Measurements from ENCODE around the gene RUNX1. TPM values are rescaled to one million over a fixed set of nuclear protein-coding genes. Genes with fewer than 3 reads are reported as not detected.

Gene RUNX1
- total and polyA plus RNA-seq, 4 experiments from 2014 or later = 6.0 to 96.3 (median 56.4) TPM

DNA sequence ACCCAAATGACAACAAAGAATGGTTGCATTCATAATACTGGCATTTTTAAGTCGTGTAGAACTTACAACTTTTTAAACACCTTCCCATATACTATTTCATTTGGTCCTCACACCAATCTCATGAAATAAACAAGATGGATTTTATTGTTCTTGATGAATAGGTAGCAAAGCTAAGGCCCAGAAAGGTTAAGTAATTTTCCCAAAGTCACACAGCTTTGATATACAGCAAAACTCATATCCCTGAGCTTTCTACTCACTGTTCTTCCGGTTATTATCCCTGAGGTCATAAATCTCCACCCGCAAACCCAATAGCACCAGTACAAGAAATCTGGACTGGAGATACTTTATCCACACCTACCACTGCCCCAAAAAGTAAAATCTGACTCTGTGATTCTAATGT, 186.2 kb downstream of the RUNX1 start:
- H3K27me3 Mint-ChIP-seq = no peaks in the 10 kb centered on the region
- H3K4me3 Mint-ChIP-seq = peak overlapping the region in 1 of 8 donors; percentile 28
- peaks cover 25 to 55% (median 43%) of the 10 kb centered on the region in 4 donors for H3K4me1 Mint-ChIP-seq
- H3K9me3 ChIP-seq (ENCODE audit: control insufficient read depth in 1 of 2, low read length in 2 of 2) = no peaks in the 10 kb centered on the region
- intact Hi-C loops (cut with micrococcal nuclease) = no loop called here
- ChIA-PET POLR2A (ENCODE audit: partially characterized antibody) (interaction anchor here (1.8 kb wide), 1 partner anchor 55 kb away, joined by 3 read pairs; no protein-coding TSS in a partner anchor), CTCF (ENCODE audit: partially characterized antibody) (interaction anchor here (1.1 to 1.5 kb wide), 2 partner anchors 23 to 538 kb away, joined by 3 to 5 read pairs; no protein-coding TSS in a partner anchor)
- H3K9me3 Mint-ChIP-seq = peaks cover 0 to 3% (median 0%) of the 10 kb centered on the region in 8 donors
- H3K27ac ChIP-seq (ENCODE audit: low read depth, low read length) = no peak overlapping the region
- no peaks in the 10 kb centered on the region for H3K27me3 ChIP-seq (ENCODE audit: insufficient read depth, low read length)
- DNase-seq = no peak
- H3K36me3 ChIP-seq (ENCODE audit: insufficient read depth, low read length) = peaks cover 71% of the 10 kb centered on the region
- peaks cover 15% of the 10 kb centered on the region for H3K4me1 ChIP-seq (ENCODE audit: insufficient read depth, low read length)
- H3K27ac Mint-ChIP-seq = peak overlapping the region in 2 of 7 donors; percentile 24 to 56
- no peak overlapping the region for H3K4me3 ChIP-seq (ENCODE audit: low read length in 2 of 2)
- peaks cover 69 to 92% of the 10 kb centered on the region in 2 donors for H3K36me3 Mint-ChIP-seq

DNA sequence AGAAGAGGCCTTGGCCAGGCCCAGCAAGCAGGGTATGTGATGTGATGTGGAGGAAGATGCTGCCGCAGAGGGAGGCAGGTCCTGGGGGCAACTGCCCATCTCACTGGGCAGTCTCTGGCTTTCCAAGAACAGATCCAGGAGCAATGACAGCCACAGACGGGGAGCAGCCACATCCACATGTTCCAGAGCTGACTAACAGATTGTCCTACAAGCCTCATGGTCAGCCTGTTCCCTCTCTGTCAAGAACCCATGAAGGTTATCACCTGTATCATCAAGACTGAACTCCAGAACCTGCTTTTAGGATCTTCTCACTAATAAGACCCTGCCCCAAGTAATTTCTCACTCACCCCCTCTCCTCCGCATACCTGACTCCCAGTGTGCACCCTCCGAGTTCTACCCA, 187.8 kb downstream of the RUNX1 start:
- Mint-ChIP-seq H3K9me3 (peaks cover 0 to 3% (median 0%) of the 10 kb centered on the region in 8 donors), H3K36me3 (peaks cover 83 to 94% of the 10 kb centered on the region in 2 donors), H3K4me1 (peaks cover 12 to 44% (median 31%) of the 10 kb centered on the region in 4 donors), H3K27ac (peak overlapping the region in 4 of 7 donors; percentile 34 to 86 (median 55)), H3K4me3 (peak overlapping the region in 1 of 8 donors; percentile 31), H3K27me3 (no peaks in the 10 kb centered on the region)
- peaks cover 84% of the 10 kb centered on the region for H3K36me3 ChIP-seq (ENCODE audit: insufficient read depth, low read length)
- no peak for DNase-seq
- CTCF ChIA-PET (ENCODE audit: partially characterized antibody) = no interaction called here
- no peak overlapping the region for H3K4me3 ChIP-seq (ENCODE audit: low read length in 2 of 2)
- intact Hi-C loops (cut with micrococcal nuclease) = no loop called here
- H3K27ac ChIP-seq (ENCODE audit: low read depth, low read length) = no peak overlapping the region
- POLR2A ChIA-PET (ENCODE audit: partially characterized antibody) = no interaction called here
- no peaks in the 10 kb centered on the region for H3K27me3 ChIP-seq (ENCODE audit: insufficient read depth, low read length)
- peaks cover 8% of the 10 kb centered on the region for H3K4me1 ChIP-seq (ENCODE audit: insufficient read depth, low read length)
- H3K9me3 ChIP-seq (ENCODE audit: control insufficient read depth in 1 of 2, low read length in 2 of 2) = no peaks in the 10 kb centered on the region

DNA sequence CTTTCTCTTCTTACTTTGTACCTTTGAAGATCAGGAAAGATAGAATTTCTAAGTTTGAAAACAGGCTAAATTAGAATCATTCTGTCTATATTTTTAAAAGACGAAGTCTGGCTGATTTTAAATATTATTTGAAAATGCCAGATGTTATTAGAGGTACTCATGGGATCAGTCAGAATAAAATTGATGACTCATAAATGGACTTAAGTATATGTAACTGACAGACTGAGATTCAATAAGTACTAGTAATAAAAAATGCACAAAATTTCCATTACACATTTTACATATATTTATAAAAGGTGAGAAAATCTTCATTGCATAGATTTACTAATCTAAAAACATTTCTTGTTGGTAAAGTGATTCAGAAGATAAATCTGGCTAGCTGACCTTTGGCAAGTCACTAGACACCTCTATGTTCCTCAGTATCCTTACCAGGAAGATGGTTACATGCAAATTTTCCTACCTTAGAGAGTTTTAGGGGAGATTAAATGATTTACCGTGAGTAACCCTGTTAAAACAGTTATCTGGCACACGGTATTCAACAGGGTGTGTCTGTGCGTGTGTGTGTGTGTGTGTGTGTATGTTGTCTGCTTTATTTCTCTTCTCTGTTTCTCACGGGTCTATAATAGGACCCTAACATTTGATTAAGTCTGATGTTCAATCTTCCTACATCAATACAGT, 189.0 kb downstream of the RUNX1 start:
- Mint-ChIP-seq H3K4me3 (no peak overlapping the region), H3K9me3 (peaks cover 0 to 3% (median 0%) of the 10 kb centered on the region in 8 donors), H3K36me3 (peaks cover 81 to 89% of the 10 kb centered on the region in 2 donors), H3K27me3 (no peaks in the 10 kb centered on the region), H3K4me1 (peaks cover 6 to 33% (median 21%) of the 10 kb centered on the region in 4 donors), H3K27ac (peak overlapping the region in 3 of 7 donors; percentile 3 to 59 (median 51))
- no peak overlapping the region for H3K4me3 ChIP-seq (ENCODE audit: low read length in 2 of 2)
- ChIA-PET POLR2A (ENCODE audit: partially characterized antibody) (no interaction called here), CTCF (ENCODE audit: partially characterized antibody) (no interaction called here)
- H3K27ac ChIP-seq (ENCODE audit: low read depth, low read length) = no peak overlapping the region
- H3K4me1 ChIP-seq (ENCODE audit: insufficient read depth, low read length) = no peaks in the 10 kb centered on the region
- peaks cover 78% of the 10 kb centered on the region for H3K36me3 ChIP-seq (ENCODE audit: insufficient read depth, low read length)
- H3K9me3 ChIP-seq (ENCODE audit: control insufficient read depth in 1 of 2, low read length in 2 of 2) = no peaks in the 10 kb centered on the region
- intact Hi-C loops (cut with micrococcal nuclease) = no loop called here
- DNase-seq = no peak
- no peaks in the 10 kb centered on the region for H3K27me3 ChIP-seq (ENCODE audit: insufficient read depth, low read length)

DNA sequence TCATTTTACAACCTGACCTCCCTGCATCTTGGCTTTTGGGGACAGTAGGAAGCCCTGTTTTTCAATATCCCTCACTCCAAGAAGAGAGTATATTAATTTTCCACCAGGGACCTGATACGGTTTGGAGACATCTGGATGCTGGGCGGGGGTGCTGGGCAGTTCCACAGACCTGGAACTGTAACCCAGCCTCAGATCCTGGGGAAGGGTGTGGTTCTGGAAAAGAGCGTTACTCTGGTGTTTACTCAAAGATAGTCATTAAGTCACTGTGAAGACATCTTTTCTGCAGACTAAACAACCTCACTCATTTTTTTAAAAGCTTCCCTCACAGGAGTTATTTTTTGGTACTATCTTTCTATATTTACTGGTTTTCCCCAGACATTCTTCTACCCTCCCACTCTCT, 190.5 kb downstream of the RUNX1 start:
- Histone ChIP-seq H3K27me3 (ENCODE audit: insufficient read depth, low read length) (no peaks in the 10 kb centered on the region), H3K9me3 (ENCODE audit: control insufficient read depth in 1 of 2, low read length in 2 of 2) (no peaks in the 10 kb centered on the region), H3K27ac (ENCODE audit: low read depth, low read length) (no peak overlapping the region), H3K4me1 (ENCODE audit: insufficient read depth, low read length) (no peaks in the 10 kb centered on the region), H3K36me3 (ENCODE audit: insufficient read depth, low read length) (peaks cover 71% of the 10 kb centered on the region), H3K4me3 (ENCODE audit: low read length in 2 of 2) (no peak overlapping the region)
- Mint-ChIP-seq H3K4me3 (no peak overlapping the region), H3K27me3 (no peaks in the 10 kb centered on the region), H3K36me3 (peaks cover 75 to 84% of the 10 kb centered on the region in 2 donors), H3K27ac (peak overlapping the region in 4 of 7 donors; percentile 36 to 82 (median 50)), H3K4me1 (peaks cover 4 to 22% (median 18%) of the 10 kb centered on the region in 4 donors), H3K9me3 (peaks cover 0 to 3% (median 0%) of the 10 kb centered on the region in 8 donors)
- CTCF ChIA-PET (ENCODE audit: partially characterized antibody) = no interaction called here
- intact Hi-C loops (cut with micrococcal nuclease) = no loop called here
- DNase-seq = no peak
- POLR2A ChIA-PET (ENCODE audit: partially characterized antibody) = no interaction called here

DNA sequence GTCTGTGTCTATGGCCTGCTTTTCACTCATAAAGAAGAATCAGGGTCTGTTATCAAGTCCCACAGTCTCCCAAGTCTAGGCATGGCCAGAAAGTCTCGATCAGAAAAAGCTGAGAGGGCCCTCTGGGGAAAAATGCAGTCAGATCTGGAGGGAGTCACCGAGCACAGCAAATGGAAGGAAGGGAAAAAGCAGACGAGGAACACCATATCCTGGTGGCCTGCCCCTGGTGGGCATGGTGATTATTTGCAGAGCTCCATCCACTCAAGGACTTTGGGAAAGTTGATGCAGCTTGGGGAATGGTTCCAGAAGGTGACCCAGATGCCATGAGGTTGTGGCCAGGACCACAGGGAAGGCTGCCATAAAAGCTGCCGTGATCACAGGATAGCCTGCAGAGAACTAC, 191.2 kb downstream of the RUNX1 start:
- Histone ChIP-seq H3K27ac (ENCODE audit: low read depth, low read length) (no peak overlapping the region), H3K9me3 (ENCODE audit: control insufficient read depth in 1 of 2, low read length in 2 of 2) (no peaks in the 10 kb centered on the region), H3K27me3 (ENCODE audit: insufficient read depth, low read length) (no peaks in the 10 kb centered on the region), H3K4me3 (ENCODE audit: low read length in 2 of 2) (no peak overlapping the region), H3K4me1 (ENCODE audit: insufficient read depth, low read length) (no peaks in the 10 kb centered on the region), H3K36me3 (ENCODE audit: insufficient read depth, low read length) (peaks cover 77% of the 10 kb centered on the region)
- H3K27ac Mint-ChIP-seq = peak overlapping the region in 2 of 7 donors; percentile 7 to 10
- peaks cover 4 to 22% (median 14%) of the 10 kb centered on the region in 4 donors for H3K4me1 Mint-ChIP-seq
- peaks cover 71 to 85% of the 10 kb centered on the region in 2 donors for H3K36me3 Mint-ChIP-seq
- H3K4me3 Mint-ChIP-seq = no peak overlapping the region
- DNase-seq = no peak
- H3K27me3 Mint-ChIP-seq = no peaks in the 10 kb centered on the region
- peaks cover 0 to 3% (median 0%) of the 10 kb centered on the region in 8 donors for H3K9me3 Mint-ChIP-seq
- ChIA-PET POLR2A (ENCODE audit: partially characterized antibody) (no interaction called here), CTCF (ENCODE audit: partially characterized antibody) (no interaction called here)
- intact Hi-C loops (cut with micrococcal nuclease) = no loop called here

DNA sequence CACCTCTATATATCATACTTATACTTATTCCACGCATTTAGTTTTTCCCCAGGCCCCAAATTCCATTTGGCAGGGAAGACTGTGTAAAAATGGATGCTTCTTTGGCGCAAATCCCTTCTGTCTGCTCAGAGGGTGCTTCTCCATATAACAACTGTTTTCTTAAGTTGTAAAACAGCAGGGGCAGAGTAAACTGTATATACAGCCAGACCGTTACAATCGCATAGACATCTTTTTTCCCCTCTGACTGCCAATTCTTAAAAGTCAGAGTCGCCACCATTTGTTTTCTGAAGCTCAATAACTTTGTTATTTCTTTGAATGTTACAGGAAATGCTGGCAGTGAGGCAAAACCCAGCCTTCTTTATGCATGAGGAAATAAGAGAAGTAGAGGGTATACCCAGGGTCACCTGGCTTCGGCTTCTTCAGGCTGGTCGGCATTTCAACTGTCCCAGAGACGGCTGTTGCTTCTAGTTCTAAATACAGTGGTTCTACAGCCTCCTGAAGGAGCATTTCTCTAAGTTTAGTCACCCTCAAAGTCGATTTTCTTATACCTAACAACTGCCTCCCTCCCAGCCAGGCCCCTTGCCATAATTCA, 191.9 kb downstream of the RUNX1 start:
- H3K36me3 ChIP-seq (ENCODE audit: insufficient read depth, low read length) = peaks cover 76% of the 10 kb centered on the region
- peaks cover 0 to 3% (median 0%) of the 10 kb centered on the region in 8 donors for H3K9me3 Mint-ChIP-seq
- no peaks in the 10 kb centered on the region for H3K27me3 Mint-ChIP-seq
- H3K36me3 Mint-ChIP-seq = peaks cover 70 to 85% of the 10 kb centered on the region in 2 donors
- H3K4me1 ChIP-seq (ENCODE audit: insufficient read depth, low read length) = no peaks in the 10 kb centered on the region
- ChIA-PET CTCF (ENCODE audit: partially characterized antibody) (no interaction called here), POLR2A (ENCODE audit: partially characterized antibody) (no interaction called here)
- H3K27ac Mint-ChIP-seq = no peak overlapping the region
- no peak for DNase-seq
- H3K4me3 Mint-ChIP-seq = no peak overlapping the region
- H3K27me3 ChIP-seq (ENCODE audit: insufficient read depth, low read length) = no peaks in the 10 kb centered on the region
- no peak overlapping the region for H3K4me3 ChIP-seq (ENCODE audit: low read length in 2 of 2)
- H3K9me3 ChIP-seq (ENCODE audit: control insufficient read depth in 1 of 2, low read length in 2 of 2) = no peaks in the 10 kb centered on the region
- H3K27ac ChIP-seq (ENCODE audit: low read depth, low read length) = no peak overlapping the region
- H3K4me1 Mint-ChIP-seq = peaks cover 5 to 29% (median 12%) of the 10 kb centered on the region in 4 donors
- intact Hi-C loops (cut with micrococcal nuclease) = no loop called here

DNA sequence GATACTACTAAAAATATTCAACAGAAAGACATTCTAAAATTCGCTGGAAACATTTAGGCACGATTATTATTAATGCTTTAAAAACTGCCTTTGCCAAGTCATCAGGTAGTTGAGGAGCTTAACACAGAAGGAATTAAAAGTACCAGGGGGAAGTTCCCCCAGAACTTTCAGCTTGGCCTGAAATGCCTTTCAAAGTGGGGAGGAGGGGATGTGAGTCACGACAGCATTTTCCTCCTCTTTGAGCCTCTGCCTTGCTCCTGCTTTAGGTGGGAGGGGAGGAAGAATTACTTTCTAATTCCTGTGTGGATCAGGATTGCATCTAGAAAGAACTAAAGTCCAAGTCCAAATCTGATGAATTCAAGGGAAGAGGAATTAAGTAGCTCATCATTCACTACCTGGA, 196.7 kb downstream of the RUNX1 start:
- H3K4me1 ChIP-seq (ENCODE audit: insufficient read depth, low read length) = peaks cover 9% of the 10 kb centered on the region
- DNase-seq = no peak
- peaks cover 41 to 63% of the 10 kb centered on the region in 2 donors for H3K36me3 Mint-ChIP-seq

More for the DNA sequence above, 196.7 kb downstream of the RUNX1 start:
- Mint-ChIP-seq H3K9me3 (peaks cover 0 to 4% (median 0%) of the 10 kb centered on the region in 8 donors), H3K27ac (peak overlapping the region in 2 of 7 donors; percentile 31 to 65), H3K27me3 (no peaks in the 10 kb centered on the region), H3K4me1 (peaks cover 7 to 31% (median 12%) of the 10 kb centered on the region in 4 donors), H3K4me3 (no peak overlapping the region)
- Histone ChIP-seq H3K9me3 (ENCODE audit: control insufficient read depth in 1 of 2, low read length in 2 of 2) (no peaks in the 10 kb centered on the region), H3K27me3 (ENCODE audit: insufficient read depth, low read length) (no peaks in the 10 kb centered on the region), H3K36me3 (ENCODE audit: insufficient read depth, low read length) (peaks cover 49% of the 10 kb centered on the region), H3K4me3 (ENCODE audit: low read length in 2 of 2) (no peak overlapping the region), H3K27ac (ENCODE audit: low read depth, low read length) (no peak overlapping the region)
- POLR2A ChIA-PET (ENCODE audit: partially characterized antibody) = no interaction called here
- intact Hi-C loops (cut with micrococcal nuclease) = no loop called here
- CTCF ChIA-PET (ENCODE audit: partially characterized antibody) = no interaction called here
